Smooth muscle cell (in vitro differentiated cells): ENCODE data around the gene HOTAIR. TPM values are rescaled to one million over a fixed set of nuclear protein-coding genes. Genes with fewer than 3 reads are reported as not detected.
A peak's percentile ranks its signal among the peaks of the same experiment; 100 is the strongest.

ENCODE experiments used
- DNase-seq: peaks from one replicate; lab custom pipeline; 2025; ENCODE audit not compliant: unreplicated experiment; lab: John Stamatoyannopoulos, UW
- H2AFZ ChIP-seq: fragments of 200-600 bp; sonication (generic); 2 replicates; pipeline ENCODE4 v1.6.0; 2016; ENCODE audit warnings: antibody characterized with exemption, low read depth, mild to moderate bottlenecking
- H3F3A ChIP-seq: fragments of 200-600 bp; sonication (generic); 2 replicates; pipeline ENCODE4 v1.6.0; 2017; ENCODE audit warnings: antibody characterized with exemption, low read depth
- H3K27ac ChIP-seq: fragments of 200-600 bp; sonication (generic); 2 replicates; pipeline ENCODE4 v1.5.1; 2016; ENCODE audit warnings: low read depth, mild to moderate bottlenecking
- H3K27me3 ChIP-seq: fragments of 200-600 bp; sonication (generic); 2 replicates; pipeline ENCODE4 v1.6.1; 2016; ENCODE audit warnings: low read depth, mild to moderate bottlenecking
- H3K36me3 ChIP-seq: fragments of 200-600 bp; sonication (generic); 2 replicates; pipeline ENCODE4 v1.5.1; 2016; ENCODE audit warnings: low read depth
- H3K4me1 ChIP-seq: fragments of 200-600 bp; sonication (generic); 2 replicates; pipeline ENCODE4 v1.5.1; 2016; ENCODE audit warnings: low read depth
- H3K4me2 ChIP-seq: fragments of 200-600 bp; sonication (generic); 2 replicates; pipeline ENCODE4 v1.6.0; 2016; ENCODE audit warnings: mild to moderate bottlenecking
- H3K4me3 ChIP-seq: fragments of 200-600 bp; sonication (generic); 2 replicates; pipeline ENCODE4 v1.5.1; 2016; ENCODE audit warnings: mild to moderate bottlenecking
- H3K79me2 ChIP-seq: fragments of 200-600 bp; sonication (generic); 2 replicates; pipeline ENCODE4 v1.6.0; 2016; ENCODE audit warnings: low read depth, mild to moderate bottlenecking
- H3K9ac ChIP-seq: fragments of 200-600 bp; sonication (generic); 2 replicates; pipeline ENCODE4 v1.6.0; 2016; ENCODE audit warnings: low read depth
- H3K9me3 ChIP-seq: fragments of 200-600 bp; sonication (generic); replicated peaks from 2 replicates; pipeline ENCODE4 v1.5.1; 2016; ENCODE audit warnings: low read depth
- H4K20me1 ChIP-seq: fragments of 200-600 bp; sonication (generic); 2 replicates; pipeline ENCODE4 v1.6.0; 2016; ENCODE audit warnings: low read depth
- CTCF ChIP-seq: fragments of 200-600 bp; sonication (generic); IDR thresholded peaks from 2 replicates; pipeline ENCODE4 v1.5.1; 2017; ENCODE audit warnings: borderline replicate concordance, mild to moderate bottlenecking, antibody characterized with exemption; ENCODE audit not compliant: insufficient read depth, poor library complexity, severe bottlenecking
- WGBS: methylation state at CpG from one replicate; pipeline ENCODE4 v1.1.7; 2016; ENCODE audit warnings: low lambda C conversion rate; 5-methylcytosine and 5-hydroxymethylcytosine counted together
- polyA plus RNA-seq: library from polyadenylated mRNA; unstranded; fragments of >200 nt; fragmentation: Nextera tagmentation; extraction: Ambion mirVana; gene quantifications from 2 replicates; pipeline ENCODE4 v1.2.1, GENCODE V29; 2016
- total RNA-seq: library from RNA; depleted of rRNA; stranded (reverse); fragments of >200 nt; gene quantifications from 2 replicates; pipeline ENCODE4 v1.2.3, GENCODE V29; 2014

Gene HOTAIR
- total and polyA plus RNA-seq, 2 experiments from 2014 or later: 0.43 TPM; not detected in 1

DNA sequence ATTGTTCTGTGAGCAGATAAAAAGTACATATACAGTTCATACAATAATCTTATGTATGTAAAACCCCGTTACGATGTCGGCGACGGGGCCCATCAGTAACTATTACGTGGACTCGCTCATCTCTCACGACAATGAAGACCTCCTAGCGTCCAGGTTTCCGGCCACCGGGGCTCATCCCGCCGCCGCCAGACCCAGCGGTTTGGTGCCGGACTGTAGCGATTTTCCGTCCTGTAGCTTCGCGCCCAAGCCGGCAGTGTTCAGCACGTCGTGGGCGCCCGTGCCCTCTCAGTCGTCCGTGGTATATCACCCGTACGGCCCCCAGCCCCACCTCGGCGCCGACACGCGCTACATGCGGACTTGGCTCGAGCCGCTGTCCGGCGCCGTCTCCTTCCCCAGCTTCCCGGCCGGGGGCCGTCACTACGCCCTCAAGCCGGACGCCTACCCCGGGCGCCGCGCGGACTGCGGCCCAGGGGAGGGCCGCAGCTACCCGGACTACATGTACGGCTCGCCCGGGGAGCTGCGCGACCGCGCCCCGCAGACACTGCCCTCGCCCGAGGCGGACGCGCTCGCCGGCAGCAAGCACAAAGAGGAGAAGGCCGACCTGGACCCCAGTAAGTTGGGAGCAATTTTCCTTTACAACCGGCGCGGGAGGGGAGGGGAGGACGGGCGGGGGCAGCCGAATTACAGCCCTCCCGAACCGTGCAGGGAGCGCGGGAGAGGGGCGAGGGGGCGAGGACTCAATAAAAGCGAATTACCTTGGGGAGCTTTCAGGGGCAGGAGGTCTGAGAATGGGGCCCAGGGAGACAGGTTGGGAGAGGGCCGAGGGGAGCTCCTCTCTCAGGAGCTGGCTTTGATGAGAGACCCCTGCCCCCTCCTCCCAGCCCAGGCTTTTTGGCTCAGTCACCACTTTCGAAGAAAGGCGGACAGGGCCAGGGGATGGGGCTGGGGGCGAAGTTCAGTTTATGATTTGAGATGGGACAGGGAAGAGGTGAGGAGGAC lies 25.7 kb upstream of the HOTAIR start, which contains the start of gene HOXC9:
Gene HOXC9 (plus strand): TSS at position 46 of the 999 bp plus-strand sequence. CDS start 28 bp downstream, at position 74.
- Histone ChIP-seq H3K4me3 (peak within 1 kb of the TSS; percentile 56), H3K9me3 (no peaks in the 10 kb centered on the region), H4K20me1 (no peaks in the 10 kb centered on the region), H3K9ac (peak within 1 kb of the TSS; percentile 78), H3K27me3 (peaks cover 100% of the 10 kb centered on the region), H3K4me1 (peaks cover 7% of the 10 kb centered on the region), H2AFZ (peak within 1 kb of the TSS; percentile 83), H3K4me2 (peak within 1 kb of the TSS; percentile 87), H3F3A (no peaks in the 10 kb centered on the region), H3K79me2 (no peaks in the 10 kb centered on the region), H3K36me3 (no peaks in the 10 kb centered on the region), H3K27ac (no peak within 1 kb of the TSS)
- TF ChIP-seq CTCF: no peak
- no peak for DNase-seq
- WGBS: 4% methylated on average over 78 of the region's 87 CpGs

DNA sequence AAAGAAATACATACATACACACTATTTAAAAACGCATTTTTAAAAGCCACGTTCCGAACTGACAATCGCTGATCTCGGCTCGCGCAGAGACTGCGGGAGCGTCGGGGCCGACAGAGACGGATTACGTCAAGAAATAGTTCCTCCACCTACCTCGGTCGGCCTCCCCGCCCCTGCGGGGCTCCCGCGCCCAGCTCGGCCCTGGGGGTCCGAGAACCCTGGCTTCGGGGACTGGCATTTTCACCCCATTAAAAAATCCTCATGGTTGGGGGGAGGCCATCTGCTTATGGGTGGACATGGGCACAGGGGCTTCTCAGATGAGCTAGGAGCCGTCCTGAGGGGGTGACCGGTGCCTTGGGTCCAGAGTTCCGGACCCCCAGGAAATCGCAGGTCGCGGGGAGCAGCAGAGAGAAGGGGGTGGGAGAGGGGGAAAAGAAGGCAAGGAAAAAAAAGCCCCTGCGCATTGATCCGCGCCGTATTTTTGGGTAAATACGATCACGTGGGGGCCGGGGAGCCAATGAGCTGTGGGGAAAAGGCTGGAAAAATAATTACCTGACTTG lies 24.9 kb upstream of the HOTAIR start:
- no peaks in the 10 kb centered on the region for H3F3A ChIP-seq
- no peak for DNase-seq
- no peaks in the 10 kb centered on the region for H3K36me3 ChIP-seq
- peaks cover 100% of the 10 kb centered on the region for H3K27me3 ChIP-seq
- peaks cover 7% of the 10 kb centered on the region for H3K4me1 ChIP-seq
- no peaks in the 10 kb centered on the region for H3K79me2 ChIP-seq
- peak overlapping the region; percentile 87 for H3K4me2 ChIP-seq
- no peak for TF ChIP-seq CTCF
- WGBS: 5% methylated on average over 27 of the region's 35 CpGs
- H3K9ac ChIP-seq: peak overlapping the region; percentile 78
- peak overlapping the region; percentile 83 for H2AFZ ChIP-seq
- H4K20me1 ChIP-seq: no peaks in the 10 kb centered on the region
- H3K27ac ChIP-seq: no peak overlapping the region
- H3K9me3 ChIP-seq: no peaks in the 10 kb centered on the region
- peak overlapping the region; percentile 56 for H3K4me3 ChIP-seq

DNA sequence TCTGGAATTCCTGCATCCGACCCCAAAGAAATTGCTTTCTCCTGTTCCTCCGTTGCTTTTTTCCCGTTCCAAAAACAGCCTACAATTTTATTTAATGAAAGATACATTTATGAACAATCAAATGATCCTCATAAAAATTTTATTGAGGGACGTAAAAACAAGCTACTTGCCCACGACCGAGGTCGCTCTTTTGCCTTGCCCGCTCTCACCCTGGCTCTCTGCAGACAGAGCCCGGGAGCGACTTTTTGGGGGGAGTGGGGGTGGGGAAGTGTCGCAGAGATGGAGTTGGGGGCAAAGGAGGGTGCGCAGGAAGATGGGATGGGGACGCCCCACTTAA lies 24.1 kb upstream of the HOTAIR start:
- Histone ChIP-seq H4K20me1 (no peaks in the 10 kb centered on the region), H3K4me3 (no peak overlapping the region), H3K4me1 (peaks cover 7% of the 10 kb centered on the region), H3K9ac (no peak overlapping the region), H3K36me3 (no peaks in the 10 kb centered on the region), H3K4me2 (no peak overlapping the region), H3K27ac (no peak overlapping the region), H3K79me2 (no peaks in the 10 kb centered on the region), H3F3A (no peaks in the 10 kb centered on the region), H3K27me3 (peaks cover 100% of the 10 kb centered on the region), H3K9me3 (no peaks in the 10 kb centered on the region), H2AFZ (no peak overlapping the region)
- DNase-seq: no peak
- TF ChIP-seq CTCF: no peak
- 37% methylated on average over 13 of the region's 13 CpGs for WGBS
